HCT116 (cell line): ENCODE measurements around the gene EIF2AK3. TPM values are rescaled to one million over a fixed set of nuclear protein-coding genes. Genes with fewer than 3 reads are reported as not detected.

Experiments
- ATAC-seq: fragments of 200-7000 bp; cut with Tn5 transposase; 2 replicates; pipeline ENCODE4 v1.9.1; 2020; ENCODE audit warnings: mild to moderate bottlenecking, moderate library complexity
- BruUV-seq: library from RNA; stranded (reverse); fragments of 400-500 nt; replicated peaks from 2 replicates; lab custom pipeline; 2021; lab: Mats Ljungman, UMichigan
- CTCF ChIA-PET: fragments of 300-600 bp; sonication (Branson Sonifier 250); formaldehyde crosslinking; loops from one replicate; lab custom pipeline; 2021; ENCODE audit warnings: antibody characterized with exemption; lab: Charles Lee
- POLR2A ChIA-PET: fragments of 300-600, 350-600 bp; sonication (Branson Sonifier 250); formaldehyde crosslinking; loops from one replicate; lab custom pipeline; 2021; ENCODE audit warnings: antibody characterized with exemption; lab: Charles Lee
- RAD21 ChIA-PET, 2 experiments: fragments of 300-600 bp; sonication (Branson Sonifier 250); formaldehyde crosslinking; loops; one replicate each; lab custom pipeline; 2023; ENCODE audit warnings: low total read pairs in 2 of 2; ENCODE audit not compliant: uncharacterized antibody in 2 of 2, unreplicated experiment in 2 of 2, low non-redundant PET in 1 of 2; lab: Charles Lee
- DNase-seq: peaks from one replicate; pipeline ENCODE4 v3.0.0-alpha.2; 2010; ENCODE audit warnings: low read depth, low spot score
- H2AFZ ChIP-seq: fragments of 200-600 bp; shearing (Covaris generic), sonication (generic); 2 replicates; pipeline ENCODE4 v1.6.1; 2017; ENCODE audit warnings: low read depth, mixed run types, mixed read lengths, antibody characterized with exemption, low read length; ENCODE audit not compliant: poor library complexity, severe bottlenecking
- H3K27ac ChIP-seq: 2 replicates; pipeline ENCODE4 v1.5.1; 2012; ENCODE audit warnings: low read depth, low read length
- H3K27me3 ChIP-seq: fragments of 200-600 bp; sonication (generic); 2 replicates; pipeline ENCODE4 v1.6.1; 2016; ENCODE audit warnings: mixed run types, low read length, mixed read lengths; ENCODE audit not compliant: insufficient read depth
- H3K36me3 ChIP-seq, 2 experiments: fragments of 200-500 bp in 1 of 2; fragments of 200-600 bp in 1 of 2; sonication (Bioruptor generic) in 1 of 2; sonication (generic) in 1 of 2; 2 replicates each; pipeline versions ENCODE4 v1.5.1 to v1.6.1; 2014 to 2016; ENCODE audit warnings: low read length in 2 of 2, inconsistent platforms in 1 of 2, mixed read lengths in 1 of 2, mixed run types in 1 of 2; ENCODE audit not compliant: insufficient read depth in 2 of 2, control insufficient read depth in 1 of 2
- H3K4me1 ChIP-seq, 2 experiments: fragments of 200-600 bp in 1 of 2; sonication (generic) in 1 of 2; 2 replicates each; pipeline versions ENCODE4 v1.5.1 to v1.6.1; 2012 to 2017; ENCODE audit warnings: low read length in 2 of 2, inconsistent platforms in 1 of 2, mild to moderate bottlenecking in 1 of 2, mixed read lengths in 1 of 2, mixed run types in 1 of 2, moderate library complexity in 1 of 2; ENCODE audit not compliant: insufficient read depth in 2 of 2, control insufficient read depth in 1 of 2
- H3K4me2 ChIP-seq: fragments of 200-600 bp; sonication (generic); 2 replicates; pipeline ENCODE4 v1.6.1; 2017; ENCODE audit warnings: mixed run types, low read length, mixed read lengths
- H3K4me3 ChIP-seq, 2 experiments: fragments of 200-600 bp in 1 of 2; sonication (generic) in 1 of 2; replicated peaks in 1 of 2; 2 replicates each; pipeline ENCODE4 v1.5.1; 2011 to 2016; ENCODE audit warnings: low read length in 2 of 2, control low read depth in 1 of 2, low read depth in 1 of 2, mild to moderate bottlenecking in 1 of 2, mixed read lengths in 1 of 2, mixed run types in 1 of 2
- H3K79me2 ChIP-seq: fragments of 200-600 bp; sonication (generic); 2 replicates; pipeline ENCODE4 v1.6.1; 2017; ENCODE audit warnings: mild to moderate bottlenecking, mixed run types, low read length, moderate library complexity, mixed read lengths; ENCODE audit not compliant: insufficient read depth
- H3K9ac ChIP-seq: fragments of 200-600 bp; sonication (generic); 2 replicates; pipeline ENCODE4 v1.6.1; 2016; ENCODE audit warnings: low read length, mixed read lengths
- H3K9me2 ChIP-seq: fragments of 200-600 bp; sonication (generic), shearing (Covaris generic); 2 replicates; pipeline ENCODE4 v1.6.1; 2017; ENCODE audit warnings: mixed run types, mild to moderate bottlenecking, moderate library complexity; ENCODE audit not compliant: insufficient read depth
- H3K9me3 ChIP-seq, 2 experiments: fragments of 200-500 bp in 1 of 2; fragments of 200-600 bp in 1 of 2; sonication (Bioruptor generic) in 1 of 2; sonication (generic) in 1 of 2; 2 replicates each; pipeline ENCODE4 v1.6.1; 2014 to 2017; ENCODE audit warnings: low read length in 2 of 2, mixed read lengths in 2 of 2, inconsistent platforms in 1 of 2, low read depth in 1 of 2, mild to moderate bottlenecking in 1 of 2, mixed run types in 1 of 2, moderate library complexity in 1 of 2; ENCODE audit not compliant: control insufficient read depth in 1 of 2, insufficient read depth in 1 of 2
- H4K20me1 ChIP-seq: fragments of 200-600 bp; sonication (generic), shearing (Covaris generic); 2 replicates; pipeline ENCODE4 v1.6.1; 2017; ENCODE audit warnings: mixed run types, mild to moderate bottlenecking, moderate library complexity; ENCODE audit not compliant: insufficient read depth
- CBX3 ChIP-seq: IDR thresholded peaks from 2 replicates; pipeline ENCODE4 v1.6.1; 2012; ENCODE audit warnings: low read depth
- CEBPB ChIP-seq: IDR thresholded peaks from 2 replicates; pipeline ENCODE4 v1.6.1; 2012; ENCODE audit warnings: low read depth
- EGR1 ChIP-seq: IDR thresholded peaks from 2 replicates; pipeline ENCODE4 v1.6.1; 2012; ENCODE audit warnings: low read depth
- ELF1 ChIP-seq: IDR thresholded peaks from 2 replicates; pipeline ENCODE4 v1.6.1; 2012; ENCODE audit warnings: low read depth, borderline replicate concordance
- EZH2 ChIP-seq: fragments of 200-600 bp; sonication (generic); IDR thresholded peaks from 2 replicates; pipeline ENCODE4 v1.6.1; 2017; ENCODE audit warnings: antibody characterized with exemption, mixed run types
- MAX ChIP-seq: IDR thresholded peaks from 2 replicates; pipeline ENCODE4 v1.6.1; 2012
- POLR2A ChIP-seq: IDR thresholded peaks from 2 replicates; pipeline ENCODE4 v1.7.0; 2011; ENCODE audit warnings: borderline replicate concordance; ENCODE audit not compliant: insufficient read depth, insufficient read length; ENCODE audit errors: extremely low read depth
- POLR2AphosphoS5 ChIP-seq: IDR thresholded peaks from 2 replicates; pipeline ENCODE4 v1.6.1; 2011; ENCODE audit warnings: mild to moderate bottlenecking, low read depth, low read length, moderate library complexity
- RAD21 ChIP-seq: IDR thresholded peaks from 2 replicates; pipeline ENCODE4 v1.6.1; 2012; ENCODE audit warnings: low read depth, mild to moderate bottlenecking
- REST ChIP-seq: IDR thresholded peaks from 2 replicates; pipeline ENCODE4 v1.6.1; 2012; ENCODE audit warnings: low read depth
- SIN3A ChIP-seq: IDR thresholded peaks from 2 replicates; pipeline ENCODE4 v1.6.1; 2012; ENCODE audit warnings: low read depth
- SP1 ChIP-seq: IDR thresholded peaks from 2 replicates; pipeline ENCODE4 v1.6.1; 2012; ENCODE audit warnings: low read depth
- SRF ChIP-seq: IDR thresholded peaks from 2 replicates; pipeline ENCODE4 v1.6.1; 2012; ENCODE audit warnings: low read depth
- TCF7L2 ChIP-seq: IDR thresholded peaks from 2 replicates; pipeline ENCODE4 v1.7.0; 2011; ENCODE audit warnings: borderline replicate concordance, inconsistent platforms; ENCODE audit not compliant: insufficient read depth, insufficient read length; ENCODE audit errors: extremely low read depth
- ZFX ChIP-seq: fragments of 450-650 bp; IDR thresholded peaks from 2 replicates; pipeline ENCODE4 v1.6.1; 2017
- ZNF274 ChIP-seq: fragments of 200-500 bp; sonication (Bioruptor generic); IDR thresholded peaks from 2 replicates; pipeline ENCODE4 v1.6.1; 2014; ENCODE audit warnings: mild to moderate bottlenecking, low read depth, low read length, inconsistent platforms
- intact Hi-C: fragments of 100-400 bp; cut with micrococcal nuclease; formaldehyde crosslinking; loops from 2 replicates; pipeline ENCODE4 v1.10.0; 2022
- total RNA-seq: library from RNA; stranded (reverse); gene quantifications from one replicate; pipeline ENCODE4 v1.2.1, GENCODE V29; 2021; ENCODE audit not compliant: unreplicated experiment
- TF ChIP-seq, protein P1 (sequence below): IDR thresholded peaks from 2 replicates; pipeline ENCODE4 v1.6.1; 2011; ENCODE audit warnings: mild to moderate bottlenecking, low read length, moderate library complexity; ENCODE audit not compliant: insufficient replicate concordance; ENCODE audit errors: extremely low read depth
- TF ChIP-seq, protein P2 (sequence below), 3 experiments: fragments of 200-600 bp in 1 of 3; sonication (generic) in 1 of 3; IDR thresholded peaks in 2 of 3; conservative IDR thresholded peaks in 1 of 3; 2 replicates each; pipeline ENCODE4 v1.5.1; 2012 to 2017; ENCODE audit warnings: low read depth in 2 of 3, low read length in 2 of 3, antibody characterized with exemption in 1 of 3, borderline replicate concordance in 1 of 3, control low read depth in 1 of 3, mild to moderate bottlenecking in 1 of 3, mixed read lengths in 1 of 3, mixed run types in 1 of 3, moderate library complexity in 1 of 3; ENCODE audit not compliant: insufficient read depth in 1 of 3
- TF ChIP-seq, protein P3 (sequence below): IDR thresholded peaks from 2 replicates; pipeline ENCODE4 v1.6.1; 2012

Gene EIF2AK3
- total RNA-seq, 1 experiment from 2014 or later: 8.9 TPM

DNA sequence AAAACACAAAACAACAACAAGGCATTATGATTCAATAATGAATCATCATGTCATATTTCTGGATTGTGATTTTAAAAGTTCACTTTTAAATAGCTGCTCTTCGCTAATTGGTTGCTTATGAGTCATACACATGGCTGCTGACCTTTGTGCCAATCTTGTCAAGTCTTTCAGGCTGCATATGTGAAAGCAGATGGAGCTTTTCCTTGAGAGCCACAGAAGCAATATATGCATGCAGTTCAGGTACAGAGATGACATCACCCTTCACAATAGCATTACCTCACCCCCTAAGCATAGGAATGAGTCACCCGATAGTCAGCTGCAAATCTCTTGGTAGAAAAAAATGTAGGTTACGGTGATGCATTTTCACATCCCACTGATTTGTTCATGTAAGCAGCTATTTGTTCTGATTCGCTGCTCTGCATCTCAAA is 27.2 kb downstream of the EIF2AK3 start (continued):
- TF ChIP-seq POLR2A: no peak
- peak; percentile 96 for TF ChIP-seq SIN3A
- TF ChIP-seq CEBPB: peak; percentile 92
- TF ChIP-seq, all 23 proteins: peak for 12

- intact Hi-C loops: no loop called here
- Histone ChIP-seq H3K27me3 (no peaks in the 10 kb centered on the region), H3K27ac (no peak overlapping the region), H4K20me1 (0 out of 2 replicates have a peak, but pooled peaks cover 3% of the 10 kb centered on the region), H3K79me2 (no peaks in the 10 kb centered on the region), H2AFZ (no peak overlapping the region), H3K4me2 (peak overlapping the region; percentile 54), H3K9ac (no peak overlapping the region), H3K4me1 (peaks cover 20 to 37% of the 10 kb centered on the region in 2 experiments), H3K4me3 (no peak overlapping the region), H3K9me3 (no peaks in the 10 kb centered on the region), H3K9me2 (no peaks in the 10 kb centered on the region), H3K36me3 (no peaks in the 10 kb centered on the region)
- DNase-seq (no peak), ATAC-seq (no peak)
- BruUV-seq: no TSS peak
- POLR2A ChIA-PET: interaction anchor here (0.6 to 0.9 kb wide), 2 partner anchors 28 to 583 kb away, joined by 3 to 4 read pairs; partner anchors contain the start of genes EIF2AK3 and RNU2-63P
- RAD21 ChIA-PET: no interaction called here
- CTCF ChIA-PET: interaction anchor here (1.1 kb wide), 1 partner anchor 70 kb away, joined by 9 read pairs; no protein-coding TSS in a partner anchor
- TF ChIP-seq TCF7L2 (no peak), RAD21 (no peak), MAX (no peak), SRF (no peak), SP1 (no peak), POLR2AphosphoS5 (no peak), ZNF274 (no peak), EGR1 (no peak), ELF1 (no peak), REST (no peak), CBX3 (no peak), EZH2 (no peak), SIN3A (no peak), ZFX (no peak)
- TF ChIP-seq, protein P1, sequence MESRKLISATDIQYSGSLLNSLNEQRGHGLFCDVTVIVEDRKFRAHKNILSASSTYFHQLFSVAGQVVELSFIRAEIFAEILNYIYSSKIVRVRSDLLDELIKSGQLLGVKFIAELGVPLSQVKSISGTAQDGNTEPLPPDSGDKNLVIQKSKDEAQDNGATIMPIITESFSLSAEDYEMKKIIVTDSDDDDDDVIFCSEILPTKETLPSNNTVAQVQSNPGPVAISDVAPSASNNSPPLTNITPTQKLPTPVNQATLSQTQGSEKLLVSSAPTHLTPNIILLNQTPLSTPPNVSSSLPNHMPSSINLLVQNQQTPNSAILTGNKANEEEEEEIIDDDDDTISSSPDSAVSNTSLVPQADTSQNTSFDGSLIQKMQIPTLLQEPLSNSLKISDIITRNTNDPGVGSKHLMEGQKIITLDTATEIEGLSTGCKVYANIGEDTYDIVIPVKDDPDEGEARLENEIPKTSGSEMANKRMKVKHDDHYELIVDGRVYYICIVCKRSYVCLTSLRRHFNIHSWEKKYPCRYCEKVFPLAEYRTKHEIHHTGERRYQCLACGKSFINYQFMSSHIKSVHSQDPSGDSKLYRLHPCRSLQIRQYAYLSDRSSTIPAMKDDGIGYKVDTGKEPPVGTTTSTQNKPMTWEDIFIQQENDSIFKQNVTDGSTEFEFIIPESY: no peak
- TF ChIP-seq, protein P2, sequence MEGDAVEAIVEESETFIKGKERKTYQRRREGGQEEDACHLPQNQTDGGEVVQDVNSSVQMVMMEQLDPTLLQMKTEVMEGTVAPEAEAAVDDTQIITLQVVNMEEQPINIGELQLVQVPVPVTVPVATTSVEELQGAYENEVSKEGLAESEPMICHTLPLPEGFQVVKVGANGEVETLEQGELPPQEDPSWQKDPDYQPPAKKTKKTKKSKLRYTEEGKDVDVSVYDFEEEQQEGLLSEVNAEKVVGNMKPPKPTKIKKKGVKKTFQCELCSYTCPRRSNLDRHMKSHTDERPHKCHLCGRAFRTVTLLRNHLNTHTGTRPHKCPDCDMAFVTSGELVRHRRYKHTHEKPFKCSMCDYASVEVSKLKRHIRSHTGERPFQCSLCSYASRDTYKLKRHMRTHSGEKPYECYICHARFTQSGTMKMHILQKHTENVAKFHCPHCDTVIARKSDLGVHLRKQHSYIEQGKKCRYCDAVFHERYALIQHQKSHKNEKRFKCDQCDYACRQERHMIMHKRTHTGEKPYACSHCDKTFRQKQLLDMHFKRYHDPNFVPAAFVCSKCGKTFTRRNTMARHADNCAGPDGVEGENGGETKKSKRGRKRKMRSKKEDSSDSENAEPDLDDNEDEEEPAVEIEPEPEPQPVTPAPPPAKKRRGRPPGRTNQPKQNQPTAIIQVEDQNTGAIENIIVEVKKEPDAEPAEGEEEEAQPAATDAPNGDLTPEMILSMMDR (IDR thresholded peaks at IDR 0.05 in 2 of 3, conservative IDR thresholded peaks at IDR 0.05 in 1 of 3; ENCODE audit: borderline replicate concordance in 1 of 3, insufficient read depth in 1 of 3, low read depth in 2 of 3, low read length in 2 of 3): no peak
- TF ChIP-seq, protein P3, sequence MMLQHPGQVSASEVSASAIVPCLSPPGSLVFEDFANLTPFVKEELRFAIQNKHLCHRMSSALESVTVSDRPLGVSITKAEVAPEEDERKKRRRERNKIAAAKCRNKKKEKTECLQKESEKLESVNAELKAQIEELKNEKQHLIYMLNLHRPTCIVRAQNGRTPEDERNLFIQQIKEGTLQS: no peak
Observed at GRCh38 chr2:88599527-88599926, 27.7 kb downstream of the EIF2AK3 start.
